GM12878 (cell line): Measurements from ENCODE around the gene AGBL1. TPM values are rescaled to one million over a fixed set of nuclear protein-coding genes. Genes with fewer than 3 reads are reported as not detected.

ENCODE experiments used
- ATAC-seq: fragments of 200-7000 bp; cut with Tn5 transposase; 3 replicates; pipeline ENCODE4 v1.9.1; 2020; ENCODE audit warnings: mild to moderate bottlenecking, moderate library complexity
- BruUV-seq: library from RNA; stranded (reverse); fragments of 400-500 nt; replicated peaks from 2 replicates; lab custom pipeline; 2021; lab: Mats Ljungman, UMichigan
- CTCF ChIA-PET: fragments of 300-600 bp; sonication (Branson Sonifier 250); formaldehyde crosslinking; extraction: SDS; loops from one replicate; lab custom pipeline; 2021; ENCODE audit warnings: inconsistent platforms; lab: Yijun Ruan, JAX
- POLR2A ChIA-PET: fragments of 350-600 bp; formaldehyde crosslinking; extraction: SDS; loops from one replicate; lab custom pipeline; 2021; ENCODE audit warnings: inconsistent platforms; lab: Charles Lee
- RAD21 ChIA-PET: fragments of 300-600 bp; sonication (Branson Sonifier 250); formaldehyde crosslinking; loops from one replicate; lab custom pipeline; 2023; ENCODE audit warnings: antibody characterized with exemption; ENCODE audit not compliant: unreplicated experiment; lab: Charles Lee
- SMC1A ChIA-PET: fragments of 300-600 bp; sonication (Branson Sonifier 250); formaldehyde crosslinking; loops from one replicate; lab custom pipeline; 2023; ENCODE audit not compliant: unreplicated experiment, uncharacterized antibody; lab: Charles Lee
- DNase-seq: peaks from one replicate; pipeline ENCODE4 v3.0.0-alpha.2; 2011; ENCODE audit warnings: low read depth, low spot score
- FAIRE-seq: peaks from 3 replicates; lab custom pipeline; 2011; peaks lifted over from hg19 to GRCh38; lab: Jason Lieb, UNC
- H2AFZ ChIP-seq: 2 replicates; pipeline ENCODE4 v1.6.0; 2011; ENCODE audit warnings: low read depth, low read length, control low read depth; ENCODE audit not compliant: control insufficient read depth
- H3K27ac ChIP-seq: 2 replicates; pipeline ENCODE4 v1.5.1; 2011; ENCODE audit warnings: control low read depth; ENCODE audit not compliant: control insufficient read depth, insufficient read depth
- H3K27me3 ChIP-seq, 2 experiments: replicated peaks in 1 of 2; 2 replicates each; pipeline versions ENCODE4 v1.6.0 to v1.6.1; 2011; ENCODE audit warnings: low read length in 1 of 2; ENCODE audit not compliant: control insufficient read depth in 2 of 2, insufficient read depth in 2 of 2
- H3K36me3 ChIP-seq, 2 experiments: 2 replicates each; pipeline ENCODE4 v1.5.1; 2011; ENCODE audit warnings: low read length in 1 of 2; ENCODE audit not compliant: control insufficient read depth in 2 of 2, insufficient read depth in 2 of 2
- H3K4me1 ChIP-seq: 2 replicates; pipeline ENCODE4 v1.6.1; 2011; ENCODE audit warnings: mild to moderate bottlenecking, low read length, moderate library complexity, mixed read lengths; ENCODE audit not compliant: control insufficient read depth, insufficient read depth
- H3K4me2 ChIP-seq: 2 replicates; pipeline ENCODE4 v1.6.0; 2011; ENCODE audit warnings: control low read depth; ENCODE audit not compliant: control insufficient read depth, insufficient read depth
- H3K4me3 ChIP-seq: fragments of 200-600 bp; sonication (generic); 2 replicates; pipeline ENCODE4 v1.5.1; 2016
- H3K79me2 ChIP-seq: 2 replicates; pipeline ENCODE4 v1.6.0; 2011; ENCODE audit warnings: low read length; ENCODE audit not compliant: control insufficient read depth, insufficient read depth
- H3K9ac ChIP-seq: 2 replicates; pipeline ENCODE4 v1.8.0; 2011; ENCODE audit warnings: low read length, control low read depth, mixed read lengths; ENCODE audit not compliant: control insufficient read depth, insufficient read depth
- H3K9me3 ChIP-seq: replicated peaks from 3 replicates; pipeline ENCODE4 v1.5.1; 2011; ENCODE audit warnings: mild to moderate bottlenecking, low read length; ENCODE audit not compliant: control insufficient read depth, insufficient read depth
- H4K20me1 ChIP-seq: 2 replicates; pipeline ENCODE4 v1.6.0; 2011; ENCODE audit not compliant: control insufficient read depth, insufficient read depth
- ATF7 ChIP-seq: fragments of 450-650 bp; IDR thresholded peaks from 2 replicates; pipeline ENCODE4 v1.6.1; 2016; ENCODE audit warnings: low read depth, mild to moderate bottlenecking
- CHD2 ChIP-seq: IDR thresholded peaks from 2 replicates; pipeline ENCODE4 v1.6.1; 2011; ENCODE audit warnings: low read depth, low read length, improper control_type of control experiment, borderline replicate concordance
- E2F4 ChIP-seq: IDR thresholded peaks from 2 replicates; pipeline ENCODE4 v1.6.1; 2012; ENCODE audit warnings: low read depth, low read length, improper control_type of control experiment
- FOXK2 ChIP-seq: fragments of 450-650 bp; IDR thresholded peaks from 2 replicates; pipeline ENCODE4 v1.6.1; 2017; ENCODE audit warnings: mild to moderate bottlenecking, moderate library complexity
- IRF4 ChIP-seq: IDR thresholded peaks from 2 replicates; pipeline ENCODE4 v1.6.1; 2011; ENCODE audit warnings: low read depth, low read length
- JUND ChIP-seq: IDR thresholded peaks from 2 replicates; pipeline ENCODE4 v1.6.1; 2012; ENCODE audit warnings: low read depth, mild to moderate bottlenecking, low read length, improper control_type of control experiment, moderate library complexity
- MYB ChIP-seq: fragments of 150-350 bp; IDR thresholded peaks from 2 replicates; pipeline ENCODE4 v1.6.1; 2014; ENCODE audit warnings: mild to moderate bottlenecking, low read depth, low read length, borderline replicate concordance
- NFYA ChIP-seq: IDR thresholded peaks from 2 replicates; pipeline ENCODE4 v1.6.1; 2011; ENCODE audit warnings: low read depth, mild to moderate bottlenecking, low read length, improper control_type of control experiment, borderline replicate concordance
- NRF1 ChIP-seq: conservative IDR thresholded peaks from 2 replicates; pipeline ENCODE4 v1.6.1; 2011; ENCODE audit warnings: mild to moderate bottlenecking, low read depth, low read length, improper control_type of control experiment
- PML ChIP-seq: IDR thresholded peaks from 2 replicates; pipeline ENCODE4 v1.6.1; 2012; ENCODE audit warnings: low read length, inconsistent platforms
- POLR2AphosphoS2 ChIP-seq: IDR thresholded peaks from 2 replicates; pipeline ENCODE4 v1.6.1; 2011; ENCODE audit warnings: low read depth, mild to moderate bottlenecking, low read length, improper control_type of control experiment, moderate library complexity
- POU2F2 ChIP-seq: IDR thresholded peaks from 3 replicates; pipeline ENCODE4 v1.6.1; 2011; ENCODE audit warnings: low read depth, mild to moderate bottlenecking, low read length, borderline replicate concordance
- SUPT20H ChIP-seq: IDR thresholded peaks from 2 replicates; pipeline ENCODE4 v1.6.1; 2011; ENCODE audit warnings: low read depth, mild to moderate bottlenecking, low read length, moderate library complexity, borderline replicate concordance; ENCODE audit not compliant: control insufficient read depth
- ZBTB11 ChIP-seq: fragments of 450-650 bp; formaldehyde crosslinking; IDR thresholded peaks from 2 replicates; pipeline ENCODE4 v1.5.0; 2022; ENCODE audit warnings: mild to moderate bottlenecking, missing genetic modification characterization
- WGBS: methylation state at CpG from one replicate; pipeline ENCODE4 v1.1.6; 2016; ENCODE audit warnings: low lambda C conversion rate; ENCODE audit not compliant: insufficient replicate concordance, insufficient coverage; ENCODE audit errors: missing lambda C conversion rate; 5-methylcytosine and 5-hydroxymethylcytosine counted together
- in situ Hi-C: fragments of 300-500 bp; cut with MboI; formaldehyde crosslinking; loops from 9 replicates; pipeline ENCODE4 v1.14.3; 2018; ENCODE audit warnings: mixed read lengths
- intact Hi-C: fragments of 100-400 bp; cut with micrococcal nuclease; formaldehyde crosslinking; loops from one replicate; pipeline ENCODE4 v1.14.2; 2022; ENCODE audit not compliant: unreplicated experiment
- polyA plus RNA-seq, 11 experiments: library from polyadenylated mRNA; depleted of rRNA in 4 of 11; unstranded in 6 of 11; stranded (reverse) in 5 of 11; fragments of >200 nt; fragmentation: Nextera tagmentation in 4 of 11; fragmentation: Illumina TruSeq in 1 of 11; extraction: Ambion mirVana in 4 of 11; extraction: Trizol in 1 of 11; gene quantifications; 1 replicate in 1 of 11; 2 replicates in 10 of 11; pipeline versions ENCODE4 v1.2.1 to v1.2.3, GENCODE V29; 2011 to 2016; ENCODE audit warnings: inconsistent platforms in 2 of 11, missing spikeins in 2 of 11, low read depth in 1 of 11
- total RNA-seq, 4 experiments: library from RNA; depleted of rRNA in 3 of 4; stranded (reverse); fragments of >200 nt in 3 of 4; fragmentation: Illumina TruSeq in 1 of 4; extraction: Trizol in 1 of 4; gene quantifications; 2 replicates each; pipeline versions ENCODE4 v1.2.1 to v1.2.3, GENCODE V29; 2013 to 2021
- TF ChIP-seq, protein P1 (sequence below): fragments of 450-650 bp; IDR thresholded peaks from 2 replicates; pipeline ENCODE4 v1.6.1; 2017; ENCODE audit warnings: mild to moderate bottlenecking, moderate library complexity
- TF ChIP-seq, protein P2 (sequence below): IDR thresholded peaks from 2 replicates; pipeline ENCODE4 v1.6.1; 2012; ENCODE audit warnings: low read length, inconsistent platforms

Gene AGBL1
- total and polyA plus RNA-seq, 10 of the 15 experiments (the other 5 are each of a cell fraction or from before 2014, with no cell fraction given), result not detected

DNA sequence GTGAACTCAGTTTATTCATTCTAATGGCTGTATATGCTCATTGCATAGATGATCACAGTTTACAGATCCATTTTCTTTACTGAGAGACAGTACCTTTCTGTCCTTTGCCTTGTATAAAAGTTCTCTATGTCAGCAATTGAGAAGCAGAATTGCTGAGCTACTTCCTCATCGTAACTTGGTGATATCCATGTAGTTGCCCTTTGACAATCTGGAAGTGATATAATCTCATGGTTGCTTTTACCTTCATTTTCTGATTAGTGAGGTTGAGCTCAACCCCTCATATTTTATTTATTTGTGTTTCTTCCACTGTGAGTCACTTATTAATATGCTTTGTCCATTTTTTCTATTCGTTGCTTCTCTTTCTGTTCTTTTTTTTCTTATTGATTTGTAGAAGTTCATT is 696.5 kb downstream of the AGBL1 start:
- ChIA-PET CTCF (no interaction called here), RAD21 (no interaction called here)
- no TSS peak for BruUV-seq
- TF ChIP-seq PML (no peak), POLR2AphosphoS2 (no peak), NRF1 (no peak), MYB (no peak), JUND (no peak), POU2F2 (no peak), ZBTB11 (CRISPR knock-in tag) (no peak), SUPT20H (no peak), FOXK2 (no peak), CHD2 (no peak), IRF4 (no peak), ATF7 (no peak), NFYA (no peak), E2F4 (no peak)
- TF ChIP-seq, protein P1, sequence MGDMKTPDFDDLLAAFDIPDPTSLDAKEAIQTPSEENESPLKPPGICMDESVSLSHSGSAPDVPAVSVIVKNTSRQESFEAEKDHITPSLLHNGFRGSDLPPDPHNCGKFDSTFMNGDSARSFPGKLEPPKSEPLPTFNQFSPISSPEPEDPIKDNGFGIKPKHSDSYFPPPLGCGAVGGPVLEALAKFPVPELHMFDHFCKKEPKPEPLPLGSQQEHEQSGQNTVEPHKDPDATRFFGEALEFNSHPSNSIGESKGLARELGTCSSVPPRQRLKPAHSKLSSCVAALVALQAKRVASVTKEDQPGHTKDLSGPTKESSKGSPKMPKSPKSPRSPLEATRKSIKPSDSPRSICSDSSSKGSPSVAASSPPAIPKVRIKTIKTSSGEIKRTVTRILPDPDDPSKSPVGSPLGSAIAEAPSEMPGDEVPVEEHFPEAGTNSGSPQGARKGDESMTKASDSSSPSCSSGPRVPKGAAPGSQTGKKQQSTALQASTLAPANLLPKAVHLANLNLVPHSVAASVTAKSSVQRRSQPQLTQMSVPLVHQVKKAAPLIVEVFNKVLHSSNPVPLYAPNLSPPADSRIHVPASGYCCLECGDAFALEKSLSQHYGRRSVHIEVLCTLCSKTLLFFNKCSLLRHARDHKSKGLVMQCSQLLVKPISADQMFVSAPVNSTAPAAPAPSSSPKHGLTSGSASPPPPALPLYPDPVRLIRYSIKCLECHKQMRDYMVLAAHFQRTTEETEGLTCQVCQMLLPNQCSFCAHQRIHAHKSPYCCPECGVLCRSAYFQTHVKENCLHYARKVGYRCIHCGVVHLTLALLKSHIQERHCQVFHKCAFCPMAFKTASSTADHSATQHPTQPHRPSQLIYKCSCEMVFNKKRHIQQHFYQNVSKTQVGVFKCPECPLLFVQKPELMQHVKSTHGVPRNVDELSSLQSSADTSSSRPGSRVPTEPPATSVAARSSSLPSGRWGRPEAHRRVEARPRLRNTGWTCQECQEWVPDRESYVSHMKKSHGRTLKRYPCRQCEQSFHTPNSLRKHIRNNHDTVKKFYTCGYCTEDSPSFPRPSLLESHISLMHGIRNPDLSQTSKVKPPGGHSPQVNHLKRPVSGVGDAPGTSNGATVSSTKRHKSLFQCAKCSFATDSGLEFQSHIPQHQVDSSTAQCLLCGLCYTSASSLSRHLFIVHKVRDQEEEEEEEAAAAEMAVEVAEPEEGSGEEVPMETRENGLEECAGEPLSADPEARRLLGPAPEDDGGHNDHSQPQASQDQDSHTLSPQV, result no peak
- TF ChIP-seq, protein P2, sequence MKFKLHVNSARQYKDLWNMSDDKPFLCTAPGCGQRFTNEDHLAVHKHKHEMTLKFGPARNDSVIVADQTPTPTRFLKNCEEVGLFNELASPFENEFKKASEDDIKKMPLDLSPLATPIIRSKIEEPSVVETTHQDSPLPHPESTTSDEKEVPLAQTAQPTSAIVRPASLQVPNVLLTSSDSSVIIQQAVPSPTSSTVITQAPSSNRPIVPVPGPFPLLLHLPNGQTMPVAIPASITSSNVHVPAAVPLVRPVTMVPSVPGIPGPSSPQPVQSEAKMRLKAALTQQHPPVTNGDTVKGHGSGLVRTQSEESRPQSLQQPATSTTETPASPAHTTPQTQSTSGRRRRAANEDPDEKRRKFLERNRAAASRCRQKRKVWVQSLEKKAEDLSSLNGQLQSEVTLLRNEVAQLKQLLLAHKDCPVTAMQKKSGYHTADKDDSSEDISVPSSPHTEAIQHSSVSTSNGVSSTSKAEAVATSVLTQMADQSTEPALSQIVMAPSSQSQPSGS, result no peak

More for the DNA sequence above, 696.5 kb downstream of the AGBL1 start:
- DNase-seq (no peak), FAIRE-seq (no peak), ATAC-seq (no peak)
- no peaks in the 10 kb centered on the region for H3K36me3 ChIP-seq
- no peaks in the 10 kb centered on the region for H3K4me1 ChIP-seq
- in situ Hi-C loops, result no loop called here
- 25% methylated on average over 2 of the region's 2 CpGs for WGBS
- no peak overlapping the region for H2AFZ ChIP-seq
- POLR2A ChIA-PET, result interaction anchor here (0.7 kb wide), 1 partner anchor 20 kb away, joined by 3 read pairs; no protein-coding TSS in a partner anchor
- H4K20me1 ChIP-seq, result no peaks in the 10 kb centered on the region
- intact Hi-C loops, result no loop called here
- no peaks in the 10 kb centered on the region for H3K9me3 ChIP-seq
- H3K27me3 ChIP-seq, result no peaks in the 10 kb centered on the region
- no peak overlapping the region for H3K4me2 ChIP-seq
- no peak overlapping the region for H3K4me3 ChIP-seq
- no peak overlapping the region for H3K27ac ChIP-seq
- H3K79me2 ChIP-seq, result no peaks in the 10 kb centered on the region
- SMC1A ChIA-PET, result no interaction called here
- no peak overlapping the region for H3K9ac ChIP-seq
